ENCODE data around the gene U2AF1L4.

- TF ChIP-seq TAF1 (IDR thresholded peaks at IDR 0.05; ENCODE audit: borderline replicate concordance, low read depth, low read length): no peak
- no peak for TF ChIP-seq POLR2AphosphoS5 (IDR thresholded peaks at IDR 0.05; ENCODE audit: low read depth, low read length)
Measured at GRCh38 chr19:35731353-35731752, 13.9 kb downstream of the U2AF1L4 start.

All from GM12892 (cell line).